DMS153 treated with DMSO at 0.1 percent for 48 hours (cell line): ENCODE results near the gene RFX2.
A peak's percentile ranks its signal among the peaks of the same experiment; 100 is the strongest.

ENCODE experiments used
- DNase-seq: peaks from one replicate; lab custom pipeline; 2025; ENCODE audit not compliant: unreplicated experiment; lab: John Stamatoyannopoulos, UW

Gene RFX2

DNA sequence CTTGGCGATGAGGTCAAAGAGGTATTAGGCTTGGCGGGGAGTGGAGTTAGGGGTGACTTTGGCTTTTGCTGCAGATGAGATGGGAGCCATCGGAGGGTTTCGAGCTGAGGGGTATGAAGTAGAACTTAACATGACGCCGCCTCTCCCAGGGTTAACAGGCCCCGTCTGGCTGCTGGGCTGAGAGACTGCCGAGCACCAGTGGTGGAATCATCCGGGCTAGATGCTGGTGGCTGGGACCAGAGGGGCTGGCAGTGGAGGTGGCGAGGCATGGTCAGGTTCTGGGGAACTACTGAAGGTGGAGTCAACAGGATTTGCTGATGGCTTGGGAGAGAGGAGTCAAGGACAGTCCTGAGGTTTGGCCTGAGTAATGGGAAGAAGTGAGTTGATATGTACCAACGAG is 4.9 kb downstream of the RFX2 start:
- no peak for DNase-seq

DNA sequence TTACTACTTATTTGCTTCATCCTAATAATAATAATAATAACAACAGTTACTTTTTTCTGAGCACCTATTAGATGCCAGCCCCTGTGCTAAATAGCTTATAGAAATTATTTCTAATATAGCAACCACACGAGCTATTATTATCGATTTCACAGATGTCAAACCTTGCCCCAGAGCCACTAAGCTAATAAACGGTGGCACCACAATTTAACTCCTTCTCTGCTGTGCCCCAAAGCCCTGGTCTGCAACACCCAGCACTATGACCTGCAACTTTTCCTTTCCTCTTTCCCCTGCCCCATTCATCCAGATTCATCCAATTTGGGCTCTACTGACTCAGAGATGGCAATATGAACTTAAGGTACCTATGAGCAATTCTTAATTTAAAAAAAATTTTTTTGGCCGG is 6.4 kb downstream of the RFX2 start:
- DNase-seq: no peak

- DNase-seq: no peak
These were observed 7.1 kb downstream of the RFX2 start for GRCh38 chr19:6103217-6103644.

DNA sequence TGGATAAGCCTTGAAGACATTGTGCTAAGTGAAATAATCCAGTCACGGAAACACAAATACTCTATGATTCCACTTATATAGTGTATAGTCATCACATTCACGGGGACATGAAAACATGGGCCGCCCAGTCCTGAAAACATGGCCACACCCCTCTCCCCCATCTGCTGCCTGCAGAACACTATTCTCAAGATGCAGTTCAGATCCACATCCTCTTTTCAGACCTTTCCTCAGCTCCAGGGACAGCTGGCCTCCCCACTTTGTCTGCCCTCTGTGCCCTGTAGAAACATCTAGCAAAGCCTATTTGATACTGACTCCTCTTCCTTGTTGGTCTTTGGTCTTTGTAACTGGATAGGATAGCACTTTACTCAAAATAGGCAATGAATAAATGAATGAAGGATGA is 8.3 kb downstream of the RFX2 start:
- DNase-seq: no peak

GRCh38 chr19:6101291-6101825 is 8.9 kb downstream of the RFX2 start:
- no peak for DNase-seq

- DNase-seq: no peak
These were observed 9.9 kb downstream of the RFX2 start for GRCh38 chr19:6100284-6100915.

DNA sequence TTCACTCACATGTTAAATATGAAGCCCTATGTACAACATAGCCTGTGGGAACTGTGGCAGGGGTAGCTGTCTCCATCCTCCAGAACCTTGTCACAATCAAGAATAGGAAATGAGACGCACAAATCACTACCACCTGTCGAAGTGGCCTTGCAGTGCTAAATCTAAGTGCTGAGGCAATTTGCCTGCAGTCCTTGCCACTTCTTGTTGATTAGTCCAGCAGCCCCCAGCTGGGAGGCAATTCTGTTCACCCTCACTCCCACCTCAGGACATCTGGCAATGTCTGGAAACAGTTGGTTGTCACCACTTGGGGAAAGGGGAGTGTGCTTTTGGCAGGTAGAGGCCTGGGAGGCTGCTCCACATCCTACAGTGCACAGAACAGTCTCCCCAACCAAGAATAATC is 10.7 kb downstream of the RFX2 start:
- no peak for DNase-seq

DNA sequence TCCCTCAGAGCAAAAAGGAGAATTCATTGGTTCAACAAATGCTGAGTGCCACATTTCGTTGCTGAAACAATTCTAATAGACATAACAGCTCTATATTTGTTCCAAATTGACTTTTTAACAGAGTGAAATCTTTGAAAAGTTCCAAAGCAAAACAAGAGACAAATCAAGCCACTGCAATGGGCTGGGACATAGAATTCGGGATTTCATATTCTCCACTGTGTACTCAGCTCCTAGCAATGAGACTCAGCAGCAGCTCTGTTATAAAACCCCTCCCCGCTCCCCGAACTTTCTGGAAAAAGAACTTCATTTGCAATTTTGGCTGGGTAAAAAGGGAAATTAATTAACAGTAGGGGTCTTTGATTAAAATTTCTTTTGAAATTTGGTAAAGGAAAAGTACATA is 11.3 kb downstream of the RFX2 start:
- DNase-seq: no peak

- no peak for DNase-seq
These were observed 11.7 kb downstream of the RFX2 start for GRCh38 chr19:6098574-6098973.

DNA sequence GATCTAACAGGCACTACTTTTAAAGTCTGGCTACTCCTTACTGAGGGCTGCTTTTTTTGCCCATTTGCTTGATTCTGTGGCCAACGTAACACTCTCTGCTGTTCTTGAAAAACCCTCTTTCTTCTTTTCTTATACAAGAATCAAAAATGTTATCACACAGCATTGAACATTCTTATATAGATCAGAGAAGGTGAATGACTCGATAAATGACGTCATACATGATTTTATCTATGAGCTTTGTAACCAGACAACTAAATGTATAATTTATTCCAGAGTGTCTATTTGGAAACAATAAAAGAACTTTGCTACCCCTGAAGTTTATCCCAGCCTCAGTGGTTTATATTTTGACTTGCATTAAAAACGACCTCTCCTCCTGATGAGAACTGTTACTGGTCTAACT is 12.4 kb downstream of the RFX2 start:
- no peak for DNase-seq

GRCh38 chr19:6095760-6096159 is 14.5 kb downstream of the RFX2 start:
- no peak for DNase-seq

GRCh38 chr19:6092329-6093286 is 17.7 kb downstream of the RFX2 start:
- peak; percentile 89 for DNase-seq

- peak; percentile 24 for DNase-seq
These were observed 18.5 kb downstream of the RFX2 start for GRCh38 chr19:6091771-6092291.

DNA sequence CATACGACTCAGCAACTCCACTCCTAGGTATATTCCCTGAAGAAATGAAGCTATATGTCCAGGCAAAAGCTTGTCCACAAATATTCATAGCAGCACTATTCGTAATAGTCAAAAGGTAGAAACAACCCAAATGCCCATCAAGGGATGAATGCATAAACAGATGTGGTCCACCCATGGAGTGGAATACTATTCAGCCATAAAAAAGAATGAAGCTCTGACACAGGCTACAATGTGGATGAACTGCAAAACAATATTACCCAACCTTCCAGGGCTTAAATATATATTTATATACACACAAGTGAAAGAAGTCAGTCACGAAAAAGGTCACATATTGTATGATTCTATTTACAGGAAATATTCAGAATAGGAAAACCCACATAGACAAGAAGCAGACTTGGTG is 19.7 kb downstream of the RFX2 start:
- no peak for DNase-seq

- no peak for DNase-seq
These were observed 21.7 kb downstream of the RFX2 start for GRCh38 chr19:6088602-6089049.

DNA sequence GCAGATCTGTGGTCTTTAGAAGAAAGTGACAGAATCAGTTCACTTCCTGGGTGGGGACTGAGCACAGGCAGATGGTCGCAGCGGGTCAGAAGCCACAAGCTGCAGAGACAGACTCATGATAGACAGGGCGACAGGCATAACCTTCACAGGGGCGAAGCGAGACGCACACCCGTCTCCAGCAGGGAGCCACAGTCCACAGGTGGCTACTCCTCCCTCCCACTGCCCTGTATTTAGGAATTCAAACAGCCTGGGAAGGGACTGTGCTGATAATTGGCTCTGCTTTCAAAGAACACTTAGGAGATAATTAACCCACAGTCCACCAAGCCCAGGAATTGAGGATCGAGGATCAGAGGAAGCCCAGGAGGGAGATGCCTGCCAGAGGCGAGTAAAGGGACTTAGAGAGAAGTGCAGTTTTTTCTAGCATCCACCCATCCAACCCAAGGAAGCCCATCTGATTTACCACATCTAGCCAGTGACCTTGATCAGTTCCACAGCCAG is 23.2 kb downstream of the RFX2 start:
- DNase-seq: no peak

- no peak for DNase-seq
These were observed 24.1 kb downstream of the RFX2 start for GRCh38 chr19:6086068-6086788.

DNA sequence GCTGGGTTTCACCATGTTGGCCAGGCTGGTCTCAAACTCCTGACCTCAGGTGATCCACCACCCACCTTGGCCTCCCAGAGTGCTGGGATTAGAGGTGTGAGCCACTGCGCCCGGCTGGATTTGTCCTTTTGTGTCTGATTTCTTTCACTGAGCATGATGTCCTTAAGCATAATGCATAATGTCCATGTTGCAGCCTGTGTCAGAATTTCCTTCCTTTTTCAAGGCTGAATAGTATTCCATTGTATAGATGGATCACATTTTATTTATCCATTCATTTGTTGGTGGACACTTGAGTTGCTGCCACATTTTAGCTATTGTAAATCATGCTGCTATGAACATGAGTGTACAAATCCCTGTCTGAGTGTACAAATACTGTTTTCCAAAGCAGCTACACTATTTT is 25.5 kb downstream of the RFX2 start:
- no peak for DNase-seq

GRCh38 chr19:6079107-6079506 is 31.2 kb downstream of the RFX2 start:
- no peak for DNase-seq

GRCh38 chr19:6078068-6078467 is 32.2 kb downstream of the RFX2 start:
- DNase-seq: no peak
